Middle frontal gyrus (tissue), 1 donor: Measurements from ENCODE around the gene FBXO24.
"Not testable (repeated sequence)": the region's sequence is repeated elsewhere in the genome, so short reads cannot be mapped to it uniquely, and the experiment has no call there.

Experiments used
- DNase-seq: peaks from one replicate; pipeline ENCODE4 v3.0.0-alpha.2; 2015; ENCODE audit warnings: low spot score; ENCODE audit errors: extremely low spot score

The FBXO24 gene

GRCh38 chr7:100559127-100559526 lies 27.0 kb upstream of the FBXO24 start:
- DNase-seq, result no peak

GRCh38 chr7:100561491-100562194 lies 24.5 kb upstream of the FBXO24 start:
- no peak for DNase-seq

GRCh38 chr7:100562195-100563099 lies 23.7 kb upstream of the FBXO24 start:
- DNase-seq, result no peak

GRCh38 chr7:100563100-100563564 lies 23.0 kb upstream of the FBXO24 start:
- DNase-seq, result no peak

GRCh38 chr7:100563809-100564400 lies 22.2 kb upstream of the FBXO24 start:
- no peak for DNase-seq

- not testable (repeated sequence) for DNase-seq
Measured at GRCh38 chr7:100564405-100564804, 21.7 kb upstream of the FBXO24 start.

GRCh38 chr7:100565133-100565571 lies 21.0 kb upstream of the FBXO24 start:
- no peak for DNase-seq

- DNase-seq, result no peak
Measured at GRCh38 chr7:100566018-100566531, 20.1 kb upstream of the FBXO24 start.

GRCh38 chr7:100567031-100567730 lies 18.9 kb upstream of the FBXO24 start:
- DNase-seq, result no peak

- no peak for DNase-seq
Measured at GRCh38 chr7:100567751-100568175, 18.4 kb upstream of the FBXO24 start.

- DNase-seq, result no peak
Measured at GRCh38 chr7:100568176-100568895, 17.8 kb upstream of the FBXO24 start.

- no peak for DNase-seq
Measured at GRCh38 chr7:100568896-100569844, 17.0 kb upstream of the FBXO24 start.

GRCh38 chr7:100570954-100571828 lies 14.9 kb upstream of the FBXO24 start:
- no peak for DNase-seq

GRCh38 chr7:100571829-100572116 lies 14.4 kb upstream of the FBXO24 start:
- no peak for DNase-seq

GRCh38 chr7:100572281-100572948 lies 13.7 kb upstream of the FBXO24 start:
- DNase-seq, result no peak

GRCh38 chr7:100572949-100573675 lies 13.0 kb upstream of the FBXO24 start:
- DNase-seq, result no peak

- DNase-seq, result no peak
Measured at GRCh38 chr7:100573691-100574361, 12.3 kb upstream of the FBXO24 start, which contains the start of gene SAP25. Gene SAP25 (minus strand): TSS chr7:100573900. CDS start chr7:100573742, 158 bp downstream.
